A549 treated with RU486 at 1 μM for 4 hours (cell line): Measurements from ENCODE around the gene ENG. TPM values are rescaled to one million over a fixed set of nuclear protein-coding genes. Genes with fewer than 3 reads are reported as not detected.

Source experiments
- total RNA-seq: library from RNA; stranded (reverse); fragments of 200-300 nt; extraction: Qiagen RNA extraction; gene quantifications from 5 replicates; pipeline ENCODE4 v1.2.3, GENCODE V29; 2022; ENCODE audit warnings: low read depth

The ENG gene
- 0.07 to 0.37 TPM (median 0.26 TPM) in 5 replicates for total RNA-seq

GRCh38 chr9:127854184-127854806 lies at the start of gene ENG:
TSS of gene ENG (minus strand) at chr9:127854658. CDS start at chr9:127854355, 303 bp downstream.

GRCh38 chr9:127899128-127899943 lies 44.9 kb upstream of the ENG start, which contains the start of gene ST6GALNAC6:
TSS of gene ST6GALNAC6 (minus strand) at chr9:127899603. CDS start at chr9:127897981, 1,622 bp downstream.

GRCh38 chr9:127877566-127877998 lies 23.1 kb upstream of the ENG start, which contains the start of gene AK1:
TSS of gene AK1 (minus strand) at chr9:127877675. CDS start at chr9:127874617, 3,058 bp downstream.

DNA sequence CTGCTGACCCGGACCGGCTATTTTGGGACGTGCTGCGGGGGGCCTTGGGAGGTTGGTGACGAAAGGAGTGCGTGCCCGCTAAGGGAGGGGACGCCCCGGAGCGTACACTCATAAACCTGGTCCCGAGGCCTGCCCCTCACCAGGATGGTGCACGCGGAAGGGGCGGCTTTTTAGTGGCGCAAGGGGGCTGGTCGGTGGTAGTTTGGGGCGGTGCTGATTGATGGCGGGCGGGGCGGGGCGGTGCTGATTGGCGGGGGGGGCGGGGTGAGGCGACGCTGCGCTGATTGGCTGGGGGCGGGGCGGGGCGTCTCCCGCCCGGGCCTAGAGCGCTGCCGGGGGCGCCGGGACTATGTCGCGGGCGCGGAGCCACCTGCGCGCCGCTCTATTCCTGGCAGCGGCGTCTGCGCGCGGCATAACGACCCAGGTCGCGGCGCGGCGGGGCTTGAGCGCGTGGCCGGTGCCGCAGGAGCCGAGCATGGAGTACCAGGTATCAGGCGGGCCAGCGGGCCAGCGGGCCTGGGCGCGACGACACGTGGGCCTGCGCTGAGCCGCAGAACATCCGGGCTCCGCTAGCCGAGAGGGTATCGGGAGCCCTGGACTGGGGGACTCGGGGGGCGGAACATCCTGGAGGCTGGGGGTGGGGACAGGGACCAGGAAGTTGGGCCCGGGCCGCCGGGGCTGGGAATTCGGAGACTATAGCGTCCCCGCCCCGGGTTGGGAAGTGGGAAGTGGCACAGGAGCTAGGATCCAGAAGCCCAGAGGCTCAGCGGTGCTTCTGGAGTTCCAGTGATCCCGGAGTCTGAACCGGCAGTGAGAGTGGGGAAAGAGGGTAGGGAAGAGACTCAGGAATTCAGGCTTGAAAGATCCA lies 51.6 kb downstream of the ENG start, which contains the start of gene FPGS:
TSS of gene FPGS (plus strand) at position 307 of the 868 bp plus-strand sequence. CDS start at position 350, 43 bp downstream.

GRCh38 chr9:127785933-127786772 lies 68.3 kb downstream of the ENG start, which contains the start of gene CDK9:
TSS of gene CDK9 (plus strand) at chr9:127786034. CDS start at chr9:127786149, 115 bp downstream.

DNA sequence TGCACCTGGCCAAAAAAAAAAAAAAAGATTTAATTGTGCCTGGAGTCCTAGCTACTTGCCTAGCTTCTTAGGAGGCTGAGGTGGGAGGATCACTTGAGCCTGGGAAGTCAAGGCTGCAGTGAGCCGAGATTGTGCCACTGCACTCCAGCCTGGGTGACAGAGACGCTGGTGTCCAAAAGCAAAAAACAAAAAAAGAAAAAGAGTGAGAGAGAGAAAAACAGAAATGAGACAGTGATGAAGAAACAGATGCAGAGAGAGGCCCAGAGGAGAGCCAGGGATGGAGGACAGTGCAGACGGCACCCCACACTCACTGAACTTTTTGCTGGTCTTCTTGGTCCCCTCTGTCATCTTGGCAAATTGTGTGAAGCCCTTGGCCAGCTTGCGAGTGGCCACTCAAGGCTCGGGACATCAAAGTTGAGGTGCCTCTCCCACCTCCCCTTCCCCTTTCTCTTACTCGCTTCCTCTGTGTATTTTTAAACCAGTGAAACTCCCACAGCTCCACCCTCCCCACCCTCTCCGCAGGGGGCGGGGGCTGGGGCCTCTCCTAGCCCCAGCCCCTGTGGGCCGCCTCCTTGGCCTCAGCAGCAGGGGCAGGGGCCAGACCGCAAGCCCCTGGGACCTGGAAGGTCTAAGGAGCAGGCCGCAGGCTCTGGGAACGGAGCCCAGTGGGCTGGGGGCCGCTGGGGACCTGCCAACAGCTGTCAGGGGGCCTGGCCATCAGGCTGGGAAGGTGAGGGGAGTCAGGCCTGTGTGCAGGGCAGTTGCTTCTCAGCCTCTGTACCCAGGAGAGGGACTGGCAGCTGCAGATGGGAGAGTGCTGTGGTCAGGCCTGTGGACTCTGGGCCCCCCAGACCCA lies 76.0 kb downstream of the ENG start, which contains the start of gene SH2D3C:
TSS of gene SH2D3C (minus strand) at position 387 of the 856 bp plus-strand sequence. CDS start at position 348, 39 bp downstream.

Other genes starting within 250 kb of the ENG start
- 14.6 to 18.4 TPM (median 16.5 TPM) in 5 replicates for gene STXBP1, start 242.4 kb downstream of the ENG start, total RNA-seq
- gene CFAP157, start 147.7 kb downstream of the ENG start, total RNA-seq, result 0.05 to 0.08 TPM in 2 of 5 replicates, not detected in the others
- gene PTRH1, start 139.0 kb downstream of the ENG start, total RNA-seq, result 10.5 to 19.8 TPM (median 16.4 TPM) in 5 replicates
- not detected in 5 replicates for gene TTC16, start 138.6 kb downstream of the ENG start, total RNA-seq
- 8.7 to 13.9 TPM (median 11.9 TPM) in 5 replicates for gene TOR2A, start 119.4 kb downstream of the ENG start, total RNA-seq
- gene SH2D3C, start 76.0 kb downstream of the ENG start, total RNA-seq, result 0.06 to 0.11 TPM (median 0.07 TPM) in 3 of 5 replicates, not detected in the others
- gene CDK9, start 68.6 kb downstream of the ENG start, total RNA-seq, result 43.9 to 50.4 TPM (median 47.9 TPM) in 5 replicates
- 45.7 to 54.1 TPM (median 47.8 TPM) in 5 replicates for gene FPGS, start 51.8 kb downstream of the ENG start, total RNA-seq
- 41.2 to 86.8 TPM (median 75.7 TPM) in 5 replicates for gene AK1, start 23.0 kb upstream of the ENG start, total RNA-seq
- gene ST6GALNAC6, start 44.9 kb upstream of the ENG start, total RNA-seq, result 22.7 to 27.9 TPM (median 24.1 TPM) in 5 replicates
- gene ST6GALNAC4, start 62.4 kb upstream of the ENG start, total RNA-seq, result 16.1 to 28.2 TPM (median 22.0 TPM) in 5 replicates
- gene PIP5KL1, start 76.1 kb upstream of the ENG start, total RNA-seq, result 0.90 to 2.9 TPM (median 1.1 TPM) in 5 replicates
- 35.4 to 48.4 TPM (median 47.7 TPM) in 5 replicates for gene DPM2, start 83.2 kb upstream of the ENG start, total RNA-seq
- gene EEIG1, start 126.3 kb upstream of the ENG start, total RNA-seq, result 61.7 to 84.0 TPM (median 73.6 TPM) in 5 replicates
- gene NAIF1, start 212.7 kb upstream of the ENG start, total RNA-seq, result 4.9 to 7.3 TPM (median 7.1 TPM) in 5 replicates
- 8.4 to 10.1 TPM (median 9.0 TPM) in 5 replicates for gene SLC25A25, start 213.6 kb upstream of the ENG start, total RNA-seq